Activated CD4-positive, alpha-beta T cell treated with anti-CD3 and anti-CD28 coated beads, Interleukin-2, amount 50 U/mL, for 24 hours (primary cell): ENCODE results near the gene CELSR3.
A peak's percentile ranks its signal among the peaks of the same experiment; 100 is the strongest.

ENCODE experiments used
- DNase-seq, 2 donors: peaks; one replicate each; pipeline ENCODE4 v3.0.0-alpha.2; 2020; ENCODE audit warnings: low read depth in 1 of 2, low spot score in 1 of 2

Gene CELSR3

DNA sequence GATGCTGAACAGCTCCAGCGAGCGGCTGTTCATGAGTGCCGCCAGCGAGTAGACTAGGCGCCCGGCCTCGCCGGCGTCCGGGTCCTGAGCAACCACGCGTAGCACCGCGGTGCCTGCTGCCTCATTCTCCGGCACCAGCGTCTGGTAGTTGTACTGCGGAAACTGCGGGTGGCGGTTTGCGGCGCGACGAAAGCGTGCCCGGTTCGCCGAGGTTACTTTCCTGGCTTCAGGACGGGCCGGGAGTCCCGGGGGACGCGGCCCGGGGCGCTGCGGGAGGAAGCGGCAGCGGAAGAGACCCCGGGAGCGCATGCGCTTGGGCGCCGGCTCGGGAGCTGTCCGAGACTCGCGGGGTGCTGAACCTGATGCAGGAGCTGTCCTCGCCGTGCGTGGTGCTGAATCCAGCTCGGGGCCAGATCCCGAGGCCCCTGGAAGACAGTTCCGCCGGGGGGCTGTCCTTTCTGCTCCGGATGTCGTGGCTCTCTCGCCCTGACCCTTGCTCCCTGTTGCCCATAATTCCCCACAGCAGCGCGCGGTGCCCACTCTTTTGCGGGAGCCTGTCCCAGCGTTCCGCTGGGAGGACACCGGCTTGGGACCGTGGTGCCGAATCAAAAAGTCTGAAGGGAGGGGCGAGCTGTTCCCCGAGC, 1.1 kb downstream of the CELSR3 start:
- DNase-seq, result peak; percentile 58 to 67

DNA sequence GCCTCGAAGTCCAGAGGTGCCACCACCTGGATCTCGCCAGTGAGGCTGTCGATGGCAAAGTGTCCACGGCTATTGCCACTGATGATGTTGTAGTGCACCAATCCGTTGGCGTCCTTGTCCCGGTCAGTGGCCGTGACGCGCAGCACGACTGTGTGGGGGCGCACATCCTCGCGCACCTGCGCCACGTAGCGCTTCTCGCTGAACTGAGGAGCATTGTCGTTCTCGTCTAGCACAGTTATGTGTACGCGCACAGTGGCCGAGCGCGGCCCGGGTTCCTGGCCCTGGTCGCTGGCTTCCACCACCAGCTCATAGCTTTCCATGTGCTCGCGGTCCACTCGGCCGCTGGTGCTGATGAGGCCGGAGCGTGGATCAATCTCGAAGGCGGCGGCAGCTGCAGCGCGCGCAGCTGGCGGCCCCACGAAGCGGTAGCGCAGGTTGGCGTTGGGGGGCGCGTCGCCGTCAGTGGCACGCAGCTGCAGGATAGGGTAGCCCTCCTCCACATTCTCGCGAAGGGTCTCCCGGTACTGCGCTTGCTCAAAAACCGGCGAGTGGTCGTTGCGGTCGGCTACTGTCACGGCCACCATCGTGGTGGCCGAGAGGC, 1.8 kb downstream of the CELSR3 start:
- DNase-seq, result no peak

DNA sequence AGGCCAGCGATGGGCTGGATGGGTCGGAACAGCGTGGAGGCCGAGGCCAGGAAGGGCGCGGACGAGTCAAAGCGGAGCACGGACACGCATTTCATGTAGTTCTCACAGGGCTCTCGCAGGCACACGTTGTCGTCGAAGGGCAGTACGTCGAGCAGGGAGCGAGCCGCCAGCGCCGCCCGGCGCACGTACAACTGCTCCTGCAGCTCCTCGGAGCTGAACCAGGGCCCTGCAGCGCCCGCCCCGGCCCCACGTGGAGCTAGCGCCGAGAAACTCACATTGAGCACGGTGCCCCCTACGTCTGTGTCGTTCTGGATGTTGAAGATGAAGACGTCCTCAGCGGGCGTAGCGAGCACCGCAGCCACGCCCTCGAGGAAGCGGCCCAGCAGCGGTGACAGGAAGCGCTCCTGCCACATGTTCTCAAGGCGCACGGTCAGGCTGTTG, 5.8 kb downstream of the CELSR3 start:
- DNase-seq, result no peak

DNA sequence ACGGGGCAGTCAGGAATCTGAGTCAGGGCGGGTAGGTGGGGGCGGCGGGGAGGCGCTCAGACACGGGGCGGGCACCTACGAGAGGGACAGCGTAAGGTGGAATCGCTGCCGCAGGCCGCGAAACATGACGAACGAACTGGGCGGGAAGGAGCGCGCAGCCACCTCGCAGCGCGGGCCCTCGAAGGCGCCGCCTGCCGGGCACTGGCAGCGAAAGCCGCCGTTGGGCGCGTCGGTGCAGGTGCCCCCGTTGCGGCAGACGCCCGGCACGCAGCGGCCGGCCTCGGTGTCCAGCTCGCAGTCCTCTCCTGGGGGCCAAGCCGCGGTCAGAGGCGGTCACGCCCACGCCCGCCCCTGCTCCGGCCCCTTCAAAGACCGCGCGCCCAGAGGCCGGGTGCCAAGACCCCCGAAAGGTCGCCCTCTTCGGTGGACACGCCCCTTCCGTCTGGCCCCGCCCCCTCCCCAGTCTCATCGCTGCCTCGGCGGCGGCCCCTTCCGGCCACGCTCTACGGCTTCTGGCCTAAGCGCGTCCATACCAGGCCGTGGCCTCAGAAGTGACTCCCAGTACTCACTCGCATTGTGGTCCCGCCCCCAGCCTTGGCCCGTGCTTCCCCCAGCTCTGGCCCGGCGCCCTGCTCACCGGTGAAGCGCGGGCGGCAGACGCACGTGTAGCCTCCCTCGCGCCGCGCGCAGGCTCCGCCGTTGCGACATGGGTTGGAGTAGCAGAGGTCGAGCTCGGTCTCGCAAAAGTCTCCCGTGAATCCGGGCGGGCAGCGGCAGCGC, 6.4 kb downstream of the CELSR3 start:
- DNase-seq, result peak; percentile 73

DNA sequence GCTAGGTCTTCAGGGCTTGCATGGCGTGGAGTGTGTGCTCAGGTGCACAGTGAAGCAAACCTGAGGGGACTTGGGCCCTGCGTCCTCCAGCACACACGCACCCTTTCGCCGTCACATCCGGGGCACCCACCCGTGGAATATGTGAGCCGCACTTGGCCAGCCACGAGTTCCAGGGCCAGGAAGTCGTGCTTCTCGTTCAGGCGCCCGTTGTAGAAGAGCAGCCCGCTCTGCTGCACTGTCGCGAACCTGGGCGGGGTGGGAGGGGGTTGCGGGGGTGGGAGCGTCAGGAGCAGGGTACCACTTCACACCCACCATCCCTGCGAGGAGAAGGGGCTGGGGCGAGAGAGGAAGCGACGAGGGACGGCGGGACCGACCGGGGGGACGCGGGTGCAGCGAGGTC, 7.1 kb downstream of the CELSR3 start:
- no peak for DNase-seq

DNA sequence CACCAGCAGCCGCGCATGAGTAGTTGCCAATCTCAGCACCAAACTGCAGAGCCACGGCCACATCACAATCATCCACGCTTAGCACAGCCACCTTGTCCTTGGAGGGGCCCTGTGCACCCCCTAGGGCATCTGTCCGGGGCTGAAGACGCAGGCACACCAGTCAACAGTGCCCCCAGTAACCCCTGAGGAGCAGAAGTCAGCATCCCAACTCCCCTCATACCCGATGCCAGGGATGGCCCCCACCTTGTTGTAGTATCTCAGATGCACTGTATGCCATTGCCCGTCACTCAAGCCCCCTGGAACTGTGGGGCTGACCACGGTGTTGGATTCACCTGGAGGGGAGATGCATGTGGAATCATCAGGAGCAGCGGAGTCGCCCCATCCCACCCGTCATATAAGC, 7.6 kb downstream of the CELSR3 start:
- no peak for DNase-seq

DNA sequence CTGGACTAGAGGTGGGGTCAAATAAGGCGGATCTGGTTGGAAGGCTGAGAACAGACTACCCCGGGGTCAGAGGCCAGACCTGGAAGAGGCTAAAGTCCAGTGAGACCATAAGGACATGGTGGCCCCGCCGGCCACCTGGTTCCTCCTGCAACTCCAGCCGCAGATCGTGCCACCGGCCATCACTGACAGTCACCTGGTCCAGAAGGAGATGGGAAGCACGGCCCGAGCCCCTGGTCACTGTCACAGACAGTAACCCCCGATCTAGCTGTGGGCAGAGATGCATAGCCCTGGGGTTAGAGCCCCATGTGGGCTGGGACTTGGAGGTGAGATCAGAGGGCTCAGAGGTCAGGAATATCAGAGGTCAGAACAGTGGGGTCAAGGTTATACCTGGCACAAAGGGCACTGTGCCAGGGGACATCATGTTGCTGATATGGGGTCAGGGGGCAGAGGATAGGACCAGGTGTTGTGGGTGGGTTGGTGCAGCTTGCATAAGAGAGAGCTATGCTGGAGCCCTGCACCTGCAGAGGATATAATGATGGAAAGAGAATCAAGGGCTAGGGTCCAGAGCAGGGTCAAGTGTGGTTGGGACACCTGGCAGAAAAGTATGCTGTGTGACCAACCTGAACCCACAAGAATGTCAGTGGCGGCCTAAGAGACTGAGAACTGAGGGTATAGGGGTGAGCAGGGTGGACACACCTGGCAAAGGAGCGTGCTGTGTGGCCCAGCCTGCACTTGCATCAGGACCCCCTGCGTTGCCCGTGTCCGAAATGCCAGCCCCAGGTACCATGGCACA, 9.6 kb downstream of the CELSR3 start:
- DNase-seq, result no peak

DNA sequence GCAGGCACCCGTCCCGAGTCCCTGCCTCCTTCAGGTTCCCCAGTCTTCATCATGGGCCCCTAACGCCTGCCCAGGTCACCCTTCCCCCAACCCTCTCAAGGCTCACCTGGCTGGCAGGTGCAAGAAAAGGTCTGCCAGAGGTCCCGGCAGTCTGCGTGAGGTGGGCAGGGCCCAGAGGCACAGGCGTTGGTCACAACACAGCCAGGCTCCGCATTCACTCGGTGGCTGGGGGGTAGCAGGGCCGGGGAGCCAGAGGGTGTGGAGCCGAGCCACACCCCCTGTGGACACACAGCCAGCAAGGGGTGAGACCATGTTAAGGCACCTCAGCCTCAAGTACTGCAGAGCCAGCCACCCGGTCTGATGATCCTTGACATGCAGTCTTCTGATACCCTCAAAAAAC, 10.9 kb downstream of the CELSR3 start:
- no peak for DNase-seq

DNA sequence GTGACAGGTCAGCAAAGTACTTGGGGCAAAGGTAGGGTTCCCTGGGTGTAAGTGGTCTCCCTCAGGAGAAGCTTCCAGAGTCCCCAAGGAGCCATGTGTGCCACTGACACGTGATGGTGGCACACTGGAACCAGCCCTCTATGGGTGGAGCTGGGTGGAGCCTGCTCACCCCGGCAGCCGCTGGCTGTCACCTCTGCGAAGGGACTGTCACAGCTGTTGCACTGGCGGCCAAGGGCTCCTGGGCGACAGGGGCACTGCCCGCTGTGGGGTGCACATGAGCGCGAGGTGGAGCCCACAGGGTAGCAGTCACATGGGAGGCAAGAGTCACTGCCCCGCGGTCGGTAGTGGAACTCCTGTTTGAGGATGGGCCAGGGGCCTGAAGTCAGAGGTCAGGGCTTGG, 12.0 kb downstream of the CELSR3 start:
- DNase-seq, result no peak

DNA sequence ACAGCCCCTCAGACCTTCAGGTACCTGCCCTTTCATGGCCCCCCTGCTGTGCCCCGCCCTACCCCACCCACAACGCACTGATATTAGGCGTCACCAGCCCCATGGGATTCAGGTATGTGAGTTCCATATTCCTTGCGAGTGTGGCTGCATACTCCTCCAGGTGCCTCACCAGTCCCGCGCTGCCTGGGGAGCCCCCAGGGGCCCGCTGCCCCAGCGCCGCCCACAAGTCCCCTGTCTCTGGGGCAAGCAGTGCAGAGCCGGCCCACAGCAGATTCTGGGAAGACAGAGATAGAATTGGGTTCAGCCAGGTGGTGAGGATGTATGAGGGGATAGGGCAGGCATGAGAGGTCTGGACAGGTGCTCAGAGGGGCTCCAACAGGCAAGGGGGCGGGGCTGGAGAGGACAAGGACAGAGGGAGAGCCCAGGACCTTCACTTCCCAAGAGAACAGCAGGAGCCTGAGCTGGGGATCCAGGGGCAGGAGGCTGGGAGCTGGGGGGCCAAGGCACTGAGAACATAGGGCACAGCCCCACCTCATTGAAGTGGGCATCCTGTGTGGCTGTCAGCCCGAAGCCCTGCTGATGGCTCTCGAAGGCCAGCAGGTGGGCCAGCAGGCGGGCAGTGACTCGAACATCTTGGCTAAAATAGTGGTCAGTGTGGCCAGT, 14.4 kb downstream of the CELSR3 start:
- no peak for DNase-seq

DNA sequence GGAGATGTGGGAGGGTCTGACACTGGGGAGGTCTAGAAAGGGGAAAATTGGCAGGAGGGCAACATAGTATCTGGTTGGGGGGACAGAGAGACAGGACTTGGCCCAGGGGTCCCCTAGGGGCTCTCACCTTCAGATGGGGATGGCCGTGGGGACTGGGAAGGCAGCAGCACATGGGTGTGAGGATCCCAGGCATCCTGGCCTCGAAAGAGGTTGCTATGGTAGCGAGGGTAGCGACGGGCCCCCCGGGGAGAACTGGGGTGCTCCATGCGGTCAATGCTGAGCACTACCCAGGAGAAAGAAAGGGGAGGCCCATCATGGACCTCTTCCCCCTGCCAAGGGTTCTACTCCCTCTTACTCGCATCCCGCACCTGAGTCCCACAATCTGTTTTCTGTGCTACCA, 15.0 kb downstream of the CELSR3 start:
- DNase-seq, result no peak

DNA sequence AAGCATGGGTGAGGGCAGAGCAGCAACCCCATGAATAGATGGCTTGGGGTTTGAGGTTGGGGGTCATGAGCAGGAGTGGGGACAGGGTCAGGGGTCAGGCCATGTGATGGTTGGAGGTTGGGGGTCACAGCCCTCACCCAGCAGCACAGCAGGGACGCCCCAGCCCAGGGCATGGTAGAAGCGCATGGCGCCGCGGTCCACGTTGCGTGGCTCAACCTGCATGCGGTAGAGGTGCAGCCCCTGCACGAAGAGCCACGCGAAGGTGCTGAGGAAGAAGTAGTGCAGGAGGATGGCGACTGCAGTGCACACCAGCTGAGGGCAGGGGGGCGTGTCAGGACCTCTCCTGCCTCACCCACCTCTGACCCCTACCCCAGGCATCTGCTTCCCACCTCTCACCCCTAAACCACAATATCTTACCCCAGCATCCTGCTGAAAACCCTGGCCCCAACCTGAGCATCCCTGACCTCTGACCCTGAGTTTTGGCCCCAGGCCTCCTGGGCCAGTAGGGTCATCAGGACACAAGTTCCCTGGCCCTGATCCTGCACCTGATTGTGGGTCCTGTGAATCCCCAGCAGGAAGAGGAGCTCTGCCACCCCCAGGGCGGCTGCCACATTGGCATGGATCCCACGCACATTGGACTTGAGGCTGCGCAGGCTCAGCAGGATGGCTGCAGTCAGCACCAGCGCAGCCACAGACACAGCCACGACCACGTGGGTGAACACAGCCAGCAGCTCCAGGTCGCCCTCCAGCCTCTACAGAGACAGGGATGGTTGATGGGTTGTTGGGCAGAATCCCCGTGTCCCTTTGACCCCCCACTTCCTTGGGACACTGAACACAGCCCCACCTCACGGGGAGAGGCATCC, 17.6 kb downstream of the CELSR3 start:
- no peak for DNase-seq

DNA sequence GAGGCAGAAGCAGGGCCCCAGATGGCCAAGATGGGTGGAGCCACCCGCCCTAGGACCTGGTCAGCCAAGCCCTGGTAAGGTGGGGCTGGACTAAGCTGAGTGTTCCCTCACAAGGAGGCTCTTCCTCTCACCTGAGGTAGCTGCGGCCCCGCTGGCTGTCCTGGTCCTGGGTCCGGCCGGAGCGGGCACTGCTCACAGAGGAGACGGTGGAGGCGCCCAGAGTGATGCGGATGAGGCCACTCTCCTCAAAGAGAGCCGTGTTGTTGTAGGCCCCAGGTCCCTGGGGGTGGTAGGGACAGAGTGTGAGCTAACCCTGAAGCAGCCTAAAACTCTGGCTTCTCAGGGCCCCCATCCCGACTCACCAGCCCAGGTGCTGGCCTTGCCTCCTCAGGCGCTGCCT, 20.1 kb downstream of the CELSR3 start:
- no peak for DNase-seq

DNA sequence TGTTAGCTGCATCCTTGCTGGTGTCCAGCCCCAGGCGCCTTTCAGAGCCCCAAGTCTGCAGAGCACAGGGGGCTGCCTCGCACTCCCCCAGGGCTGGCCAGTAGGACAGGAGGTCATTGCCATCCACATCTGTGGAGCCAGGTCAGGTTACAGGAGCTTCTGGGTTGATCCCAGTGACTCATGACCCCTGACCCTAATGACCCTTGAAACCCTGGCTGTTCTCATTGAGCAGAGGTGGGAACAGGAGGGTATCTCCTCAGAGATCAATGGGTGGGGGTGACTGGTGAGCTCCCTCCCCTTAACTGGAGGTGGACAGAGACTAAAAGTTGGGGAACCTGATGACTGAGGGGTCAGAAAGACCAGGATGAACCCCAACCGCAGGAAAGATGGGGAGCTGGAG, 21.3 kb downstream of the CELSR3 start:
- no peak for DNase-seq

DNA sequence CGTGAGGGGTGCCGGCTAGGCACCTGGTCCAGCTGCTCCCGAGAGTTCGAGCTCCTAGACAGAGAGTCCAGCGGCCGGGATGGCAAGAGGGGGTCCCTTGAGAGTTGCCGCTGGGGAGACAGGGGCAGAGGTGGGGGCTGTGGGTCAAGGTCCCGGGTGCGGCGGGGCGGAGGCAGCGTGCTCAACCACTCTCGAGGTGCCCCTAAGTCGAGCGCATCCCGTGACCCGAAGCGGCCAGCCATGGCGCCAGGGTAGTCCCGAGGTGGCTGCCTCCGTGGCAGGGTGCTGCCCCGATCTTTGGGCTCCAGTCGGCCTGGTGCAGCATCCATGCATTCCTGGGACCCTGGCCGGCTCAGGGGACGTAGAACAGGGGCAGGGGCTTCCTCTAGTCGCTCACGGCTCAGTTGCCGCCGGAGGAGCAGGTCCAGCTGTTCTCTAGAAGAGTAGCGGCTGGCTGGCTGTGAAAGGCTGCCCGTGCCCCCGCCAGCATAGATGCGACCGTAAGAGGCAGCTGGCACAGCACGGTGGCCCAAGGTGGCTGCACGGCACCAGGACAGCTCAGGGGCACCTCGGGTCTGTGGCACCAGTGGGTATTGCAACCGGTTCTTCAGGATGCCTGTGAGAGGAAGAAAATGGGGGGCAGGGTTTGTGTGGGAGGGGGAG, 22.6 kb downstream of the CELSR3 start:
- no peak for DNase-seq

DNA sequence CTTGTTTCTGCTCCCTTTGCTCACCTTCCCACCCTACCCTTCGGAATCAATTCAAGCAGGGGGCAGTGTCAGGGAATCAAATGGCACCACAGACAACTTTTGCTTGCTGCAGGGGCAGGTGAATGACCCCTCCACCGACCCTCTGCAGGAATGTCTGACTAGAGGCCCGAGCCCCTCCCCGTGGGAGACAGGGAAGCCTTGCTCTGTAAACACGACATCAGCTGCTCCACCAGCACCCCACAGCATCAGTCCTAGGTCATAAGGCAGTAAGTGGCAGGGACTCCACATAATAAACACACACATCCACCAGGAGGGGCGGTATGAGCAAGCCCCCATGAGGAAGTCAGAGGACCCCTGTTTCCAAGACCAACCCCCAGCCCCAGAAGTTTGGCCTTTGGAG, 25.4 kb downstream of the CELSR3 start:
- DNase-seq, result no peak

DNA sequence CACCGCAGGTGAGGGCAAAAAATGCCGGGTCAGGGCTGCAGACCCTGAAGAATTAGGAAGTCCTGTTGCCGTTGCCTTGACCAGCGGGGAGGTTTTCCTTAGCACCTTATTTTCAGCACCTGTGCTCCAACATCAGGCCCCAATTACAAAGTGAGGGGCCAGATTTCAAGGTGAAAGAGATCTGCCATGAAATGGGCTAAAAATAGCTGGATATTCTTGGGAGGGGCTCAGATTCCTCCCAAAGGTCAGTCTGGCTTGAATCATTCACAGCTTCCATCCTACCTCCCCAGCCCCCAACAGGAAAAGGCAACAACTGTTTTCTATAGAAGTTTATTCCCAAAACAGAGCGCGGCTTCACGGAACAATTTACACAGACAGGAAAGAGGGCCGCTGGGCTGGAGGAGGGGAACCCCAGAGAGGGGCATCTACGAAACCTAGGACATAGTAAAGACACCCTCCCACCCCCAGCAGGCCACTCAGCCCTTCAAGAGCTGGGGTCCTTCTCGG, 26.5 kb downstream of the CELSR3 start:
- no peak for DNase-seq

DNA sequence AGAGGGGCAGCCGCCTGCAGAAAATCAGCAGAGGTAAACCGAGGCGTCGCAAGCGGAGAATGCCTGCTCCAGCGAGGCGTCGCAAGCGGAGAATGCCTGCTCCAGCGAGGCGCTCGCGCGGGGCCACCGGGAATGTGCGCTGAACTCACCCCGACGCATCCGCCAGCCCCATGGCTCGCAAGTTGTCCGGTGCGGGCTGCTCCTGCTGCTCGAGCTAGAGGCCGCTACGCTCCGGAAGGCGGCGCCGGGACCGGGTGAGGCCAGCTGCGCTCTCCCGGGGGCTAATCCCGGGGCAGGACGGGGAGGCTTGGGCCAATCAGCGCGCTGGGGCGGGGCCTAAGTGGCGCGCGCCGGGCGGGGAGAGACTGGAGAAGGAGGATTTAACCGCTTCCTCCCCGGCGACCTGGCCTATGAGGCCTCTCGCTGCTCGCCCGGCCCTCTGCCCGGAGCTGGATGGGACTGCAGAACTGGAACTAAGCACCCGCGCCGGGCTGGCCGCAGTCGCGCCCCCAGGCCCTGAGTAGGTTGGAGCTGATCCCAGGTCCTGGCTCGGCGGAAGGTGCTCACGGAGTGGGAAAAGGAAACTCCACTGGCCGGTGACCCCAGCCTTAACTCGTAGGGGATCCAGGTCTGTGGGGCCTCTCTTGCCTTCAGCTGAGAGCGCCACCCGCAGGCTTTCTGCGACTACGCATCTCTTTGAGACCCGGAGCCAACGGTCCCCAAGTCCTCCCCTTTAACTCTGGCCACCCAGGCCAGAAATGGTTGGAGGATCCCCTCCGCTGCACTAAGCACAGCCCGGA, 27.3 kb downstream of the CELSR3 start, which contains the start of gene SLC26A6:
TSS of gene SLC26A6 (minus strand) at position 240 of the 800 bp plus-strand sequence. CDS start at position 172, 68 bp downstream.
- DNase-seq, result peak; percentile 85 to 89
